A673 (cell line): ENCODE measurements around the gene NCBP2.

ENCODE experiments used
- EZH2 ChIP-seq: fragments of 200-600 bp; sonication (generic); IDR thresholded peaks from 2 replicates; pipeline ENCODE4 v1.6.1; 2017; ENCODE audit warnings: borderline replicate concordance, low read depth, mild to moderate bottlenecking, mixed read lengths, antibody characterized with exemption, low read length; ENCODE audit not compliant: poor library complexity, severe bottlenecking
- TF ChIP-seq, protein P1 (sequence below): fragments of 300-800, 200-600 bp; sonication (generic); conservative IDR thresholded peaks from 2 replicates; pipeline ENCODE4 v1.5.1; 2017; ENCODE audit warnings: low read depth, mild to moderate bottlenecking, antibody characterized with exemption, low read length, moderate library complexity, mixed read lengths

DNA sequence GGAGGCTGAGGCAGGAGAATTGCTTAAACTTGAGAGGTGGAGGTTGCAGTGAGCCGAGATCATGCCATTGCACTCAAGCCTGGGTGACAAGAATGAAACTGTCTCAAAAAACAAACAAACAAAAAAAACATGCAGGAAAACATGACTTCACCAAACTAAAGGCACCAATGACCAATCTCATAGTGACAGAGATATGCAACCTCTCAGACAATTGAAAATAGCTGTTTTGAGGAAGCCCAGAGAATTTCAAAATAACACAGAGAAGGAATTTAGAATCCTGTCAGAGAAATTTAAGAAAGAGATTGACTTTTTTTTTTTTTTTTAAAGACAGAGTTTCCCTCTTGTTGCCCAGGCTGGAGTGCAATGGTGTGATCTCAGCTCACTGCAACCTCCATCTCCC is 26.1 kb downstream of the NCBP2 start:
- TF ChIP-seq, protein P1, sequence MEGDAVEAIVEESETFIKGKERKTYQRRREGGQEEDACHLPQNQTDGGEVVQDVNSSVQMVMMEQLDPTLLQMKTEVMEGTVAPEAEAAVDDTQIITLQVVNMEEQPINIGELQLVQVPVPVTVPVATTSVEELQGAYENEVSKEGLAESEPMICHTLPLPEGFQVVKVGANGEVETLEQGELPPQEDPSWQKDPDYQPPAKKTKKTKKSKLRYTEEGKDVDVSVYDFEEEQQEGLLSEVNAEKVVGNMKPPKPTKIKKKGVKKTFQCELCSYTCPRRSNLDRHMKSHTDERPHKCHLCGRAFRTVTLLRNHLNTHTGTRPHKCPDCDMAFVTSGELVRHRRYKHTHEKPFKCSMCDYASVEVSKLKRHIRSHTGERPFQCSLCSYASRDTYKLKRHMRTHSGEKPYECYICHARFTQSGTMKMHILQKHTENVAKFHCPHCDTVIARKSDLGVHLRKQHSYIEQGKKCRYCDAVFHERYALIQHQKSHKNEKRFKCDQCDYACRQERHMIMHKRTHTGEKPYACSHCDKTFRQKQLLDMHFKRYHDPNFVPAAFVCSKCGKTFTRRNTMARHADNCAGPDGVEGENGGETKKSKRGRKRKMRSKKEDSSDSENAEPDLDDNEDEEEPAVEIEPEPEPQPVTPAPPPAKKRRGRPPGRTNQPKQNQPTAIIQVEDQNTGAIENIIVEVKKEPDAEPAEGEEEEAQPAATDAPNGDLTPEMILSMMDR = no peak
- TF ChIP-seq EZH2 = no peak
